Keratinocyte (primary cell): ENCODE measurements around the gene LTC4S.

Experiments
- EZH2 ChIP-seq: IDR thresholded peaks from one replicate; pipeline ENCODE4 v1.6.1; 2012; ENCODE audit warnings: inconsistent platforms, mild to moderate bottlenecking, low read length, moderate library complexity
- TF ChIP-seq, protein P1 (sequence below), 3 experiments: IDR thresholded peaks in 1 of 3; conservative IDR thresholded peaks in 1 of 3; optimal IDR thresholded peaks in 1 of 3; 2 replicates in 2 of 3; 3 replicates in 1 of 3; pipeline versions ENCODE3 to v1.5.1; 2011; ENCODE audit warnings: low read length in 3 of 3, mild to moderate bottlenecking in 3 of 3, moderate library complexity in 2 of 3, control low read depth in 1 of 3, inconsistent platforms in 1 of 3; ENCODE audit not compliant: insufficient read depth in 2 of 3; ENCODE audit errors: extremely low read depth in 1 of 3

DNA sequence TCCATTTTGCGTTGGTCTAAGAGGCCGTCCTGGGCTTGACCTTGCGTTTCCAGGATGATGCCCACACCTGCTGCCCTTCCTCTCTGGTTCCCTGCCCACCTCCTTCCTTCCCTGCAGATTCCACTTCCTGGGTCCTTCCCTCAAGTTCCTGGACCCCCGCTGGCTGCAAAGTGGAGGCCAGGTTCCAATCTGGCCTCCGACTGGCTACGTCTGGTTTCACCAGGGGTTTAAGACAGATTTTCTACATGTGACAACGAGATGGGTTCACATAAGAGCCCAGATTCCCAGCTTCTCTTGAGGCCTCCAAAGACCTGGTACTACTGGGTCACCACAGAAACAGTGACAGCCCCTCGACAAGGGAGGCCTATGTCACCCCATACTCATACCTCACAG is 10.8 kb downstream of the LTC4S start:
- TF ChIP-seq, protein P1, sequence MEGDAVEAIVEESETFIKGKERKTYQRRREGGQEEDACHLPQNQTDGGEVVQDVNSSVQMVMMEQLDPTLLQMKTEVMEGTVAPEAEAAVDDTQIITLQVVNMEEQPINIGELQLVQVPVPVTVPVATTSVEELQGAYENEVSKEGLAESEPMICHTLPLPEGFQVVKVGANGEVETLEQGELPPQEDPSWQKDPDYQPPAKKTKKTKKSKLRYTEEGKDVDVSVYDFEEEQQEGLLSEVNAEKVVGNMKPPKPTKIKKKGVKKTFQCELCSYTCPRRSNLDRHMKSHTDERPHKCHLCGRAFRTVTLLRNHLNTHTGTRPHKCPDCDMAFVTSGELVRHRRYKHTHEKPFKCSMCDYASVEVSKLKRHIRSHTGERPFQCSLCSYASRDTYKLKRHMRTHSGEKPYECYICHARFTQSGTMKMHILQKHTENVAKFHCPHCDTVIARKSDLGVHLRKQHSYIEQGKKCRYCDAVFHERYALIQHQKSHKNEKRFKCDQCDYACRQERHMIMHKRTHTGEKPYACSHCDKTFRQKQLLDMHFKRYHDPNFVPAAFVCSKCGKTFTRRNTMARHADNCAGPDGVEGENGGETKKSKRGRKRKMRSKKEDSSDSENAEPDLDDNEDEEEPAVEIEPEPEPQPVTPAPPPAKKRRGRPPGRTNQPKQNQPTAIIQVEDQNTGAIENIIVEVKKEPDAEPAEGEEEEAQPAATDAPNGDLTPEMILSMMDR (optimal IDR thresholded peaks at IDR 0.05 in 1 of 3, IDR thresholded peaks at IDR 0.05 in 1 of 3, conservative IDR thresholded peaks at IDR 0.05 in 1 of 3; ENCODE audit: extremely low read depth in 1 of 3, insufficient read depth in 2 of 3, low read length in 3 of 3), result no peak
- TF ChIP-seq EZH2, result no peak
